Duodenal mucosa (tissue), 2 donors: Measurements from ENCODE around the gene TNPO3.
"Not testable (repeated sequence)": the region's sequence is repeated elsewhere in the genome, so short reads cannot be mapped to it uniquely, and the experiment has no call there.

Source experiments
- H3K27ac ChIP-seq: one replicate; pipeline ENCODE4 v1.7.0; 2013; ENCODE audit warnings: low read depth, low read length
- H3K27me3 ChIP-seq, 2 donors: one replicate each; pipeline ENCODE4 v1.7.0; 2013; ENCODE audit warnings: low read length in 2 of 2, control low read depth in 1 of 2; ENCODE audit not compliant: insufficient read depth in 2 of 2, control insufficient read depth in 1 of 2
- H3K36me3 ChIP-seq, 2 donors: one replicate each; pipeline ENCODE4 v1.7.0; 2013; ENCODE audit warnings: low read length in 2 of 2, control low read depth in 1 of 2; ENCODE audit not compliant: insufficient read depth in 2 of 2, control insufficient read depth in 1 of 2
- H3K4me1 ChIP-seq, 2 donors: one replicate each; pipeline ENCODE4 v1.7.0; 2013; ENCODE audit warnings: low read length in 2 of 2, control low read depth in 1 of 2; ENCODE audit not compliant: insufficient read depth in 2 of 2, control insufficient read depth in 1 of 2
- H3K4me3 ChIP-seq, 2 donors: one replicate each; pipeline ENCODE4 v1.7.0; 2013; ENCODE audit warnings: low read length in 2 of 2, low read depth in 1 of 2
- H3K9ac ChIP-seq, 2 donors: one replicate each; pipeline ENCODE4 v1.7.0; 2013; ENCODE audit warnings: low read length in 2 of 2, low read depth in 1 of 2
- H3K9me3 ChIP-seq, 2 donors: one replicate each; pipeline ENCODE4 v1.7.0; 2013; ENCODE audit warnings: low read length in 2 of 2, control low read depth in 1 of 2; ENCODE audit not compliant: control insufficient read depth in 1 of 2

The TNPO3 gene

GRCh38 chr7:129072479-129073011 is 17.6 kb upstream of the TNPO3 start:
- H3K27ac ChIP-seq = no peak overlapping the region

GRCh38 chr7:129069021-129069420 is 14.1 kb upstream of the TNPO3 start:
- Histone ChIP-seq H3K9ac (no peak overlapping the region), H3K9me3 (no peaks in the 10 kb centered on the region), H3K4me1 (no peaks in the 10 kb centered on the region), H3K27me3 (no peaks in the 10 kb centered on the region), H3K4me3 (no peak overlapping the region), H3K36me3 (no peaks in the 10 kb centered on the region), H3K27ac (no peak overlapping the region)

More at GRCh38 chr7:129072479-129073011, 17.6 kb upstream of the TNPO3 start:
- Histone ChIP-seq H3K4me1 (no peaks in the 10 kb centered on the region), H3K4me3 (no peak overlapping the region), H3K9me3 (no peaks in the 10 kb centered on the region), H3K27me3 (no peaks in the 10 kb centered on the region), H3K36me3 (no peaks in the 10 kb centered on the region), H3K9ac (no peak overlapping the region)

GRCh38 chr7:129067943-129068548 is 13.1 kb upstream of the TNPO3 start:
- Histone ChIP-seq H3K27ac (no peak overlapping the region), H3K27me3 (no peaks in the 10 kb centered on the region), H3K36me3 (no peaks in the 10 kb centered on the region), H3K4me1 (no peaks in the 10 kb centered on the region), H3K4me3 (no peak overlapping the region), H3K9ac (no peak overlapping the region), H3K9me3 (no peaks in the 10 kb centered on the region)

DNA sequence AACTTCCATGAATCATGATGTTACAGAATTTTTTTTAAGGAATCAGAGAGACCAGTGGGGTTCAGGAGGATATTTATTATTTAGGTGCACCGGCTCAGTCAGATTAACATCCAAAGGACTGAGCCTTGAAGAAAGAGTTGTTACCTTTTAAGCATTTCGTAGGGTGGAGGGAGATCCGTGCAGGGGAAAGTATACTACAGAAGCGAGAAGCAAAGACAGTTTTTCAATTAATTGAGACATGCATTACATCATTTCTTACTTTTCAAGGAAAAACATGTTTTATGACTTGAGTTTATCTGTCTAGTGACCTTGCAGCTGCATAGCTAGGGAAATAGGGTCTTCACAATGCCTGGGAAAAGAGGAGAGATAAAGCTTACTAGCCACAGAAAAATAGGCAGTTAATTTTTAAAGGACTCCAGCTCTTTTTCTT is 12.2 kb upstream of the TNPO3 start:
- not testable (repeated sequence) for H3K4me1 ChIP-seq, H3K36me3 ChIP-seq, H3K27ac ChIP-seq, H3K27me3 ChIP-seq, H3K4me3 ChIP-seq, H3K9me3 ChIP-seq, H3K9ac ChIP-seq

DNA sequence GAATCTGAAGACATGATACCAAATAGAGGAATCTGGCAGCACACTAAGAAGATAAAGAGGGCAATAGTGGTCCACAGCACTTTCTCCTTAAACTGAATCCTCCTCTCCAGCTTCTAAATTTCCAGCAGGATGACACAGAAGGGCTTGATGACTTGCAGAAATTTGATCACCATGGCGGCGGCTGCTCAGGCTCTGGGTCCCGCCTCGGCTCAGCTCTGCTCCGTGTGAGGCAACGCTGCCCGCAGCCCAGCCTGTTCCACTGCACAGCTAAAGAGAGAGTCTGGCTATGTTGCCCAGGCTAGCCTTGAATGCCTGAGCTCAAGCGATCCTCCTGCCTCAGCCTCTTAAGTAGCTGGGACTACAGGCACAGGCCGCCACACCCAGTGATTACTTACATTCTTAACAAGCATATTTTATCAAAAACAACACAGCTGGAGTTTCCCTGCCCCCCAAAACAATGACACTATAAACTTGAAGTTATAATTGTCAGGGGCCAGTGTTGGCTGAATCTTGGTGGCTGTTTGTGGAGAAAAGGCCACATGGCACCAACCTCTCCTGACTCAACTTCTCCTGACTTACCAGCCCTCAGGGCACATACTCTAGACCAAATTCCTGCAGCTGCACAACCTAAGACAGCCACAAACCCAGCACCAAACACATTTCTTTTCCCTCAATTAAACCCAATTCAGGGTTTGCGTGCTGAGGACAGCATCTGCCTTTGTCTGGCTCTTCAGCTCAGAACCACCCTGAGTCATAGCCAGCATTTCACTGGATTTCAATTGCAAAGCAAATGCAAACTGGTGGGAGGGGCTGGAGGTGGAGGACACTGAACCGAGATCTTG is 11.6 kb upstream of the TNPO3 start:
- no peak overlapping the region for H3K4me3 ChIP-seq
- H3K9me3 ChIP-seq = no peaks in the 10 kb centered on the region
- H3K9ac ChIP-seq = no peak overlapping the region
- H3K27me3 ChIP-seq = no peaks in the 10 kb centered on the region
- H3K36me3 ChIP-seq = no peaks in the 10 kb centered on the region
- H3K27ac ChIP-seq = no peak overlapping the region
- H3K4me1 ChIP-seq = no peaks in the 10 kb centered on the region

DNA sequence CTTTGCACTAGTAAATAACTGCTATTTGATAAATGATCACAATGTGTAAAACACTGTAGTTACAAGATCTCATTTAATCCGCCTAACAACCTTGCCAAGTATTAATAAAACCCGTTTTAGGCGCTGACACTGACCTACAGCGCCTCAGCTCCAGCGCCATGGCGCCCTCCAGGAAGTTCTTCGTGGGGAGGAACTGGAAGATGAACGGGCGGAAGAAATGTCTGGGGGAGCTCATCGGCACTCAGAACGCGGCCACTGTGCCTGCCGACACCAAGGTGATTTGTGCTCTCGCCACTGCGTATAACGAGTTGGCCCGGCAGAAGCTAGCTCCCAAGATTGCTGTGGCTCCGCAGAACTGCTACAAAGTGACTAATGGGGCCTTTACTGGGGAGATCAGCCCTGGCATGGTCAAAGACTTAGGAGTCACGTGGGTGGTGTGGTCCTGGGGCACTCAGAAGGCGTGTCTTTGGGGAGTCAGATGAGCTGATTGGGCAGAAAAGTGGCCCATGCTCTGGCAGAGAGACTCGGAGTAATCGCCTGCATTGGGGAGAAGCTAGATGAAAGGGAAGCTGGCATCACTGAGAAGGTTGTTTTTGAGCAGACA is 1.1 kb upstream of the TNPO3 start:
- Histone ChIP-seq H3K27me3 (peaks cover 0 to 5% of the 10 kb centered on the region in 2 donors), H3K4me1 (peaks cover 19 to 20% of the 10 kb centered on the region in 2 donors), H3K27ac (no peak overlapping the region), H3K9ac (peak overlapping the region in 1 of 2 donors; percentile 93), H3K4me3 (peak overlapping the region in 1 of 2 donors; percentile 99), H3K36me3 (no peaks in the 10 kb centered on the region), H3K9me3 (no peaks in the 10 kb centered on the region)

DNA sequence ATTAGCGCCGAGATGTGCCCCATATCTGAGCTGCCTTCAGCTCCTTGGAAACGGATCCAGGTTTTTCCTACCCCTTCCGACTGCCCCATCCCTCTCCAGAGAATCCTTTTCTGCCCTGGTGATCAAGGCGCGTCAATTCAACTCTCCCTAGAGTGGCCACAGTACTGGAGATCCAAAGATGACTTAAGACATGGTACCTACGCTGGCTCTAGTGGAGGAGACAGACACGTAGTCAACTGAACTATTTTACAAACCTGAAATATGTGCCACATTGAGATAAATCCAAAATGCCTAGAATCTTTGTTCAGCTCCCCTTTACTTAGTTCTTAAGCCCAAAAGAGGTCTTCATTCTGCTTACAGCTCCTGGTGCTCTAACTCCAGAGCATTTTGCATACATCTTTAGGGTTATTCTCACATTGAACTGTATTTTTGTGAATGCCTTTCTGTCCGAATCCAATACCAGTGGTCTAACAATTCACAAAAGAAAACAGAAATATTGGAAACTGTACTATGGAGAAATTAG is 444 bp upstream of the TNPO3 start:
- no peaks in the 10 kb centered on the region for H3K36me3 ChIP-seq
- peak overlapping the region; percentile 93 to 97 for H3K9ac ChIP-seq
- H3K4me3 ChIP-seq = peak overlapping the region; percentile 93 to 99
- peaks cover 0 to 5% of the 10 kb centered on the region in 2 donors for H3K27me3 ChIP-seq
- H3K27ac ChIP-seq = peak overlapping the region; percentile 97
- H3K4me1 ChIP-seq = peaks cover 19 to 20% of the 10 kb centered on the region in 2 donors
- H3K9me3 ChIP-seq = no peaks in the 10 kb centered on the region

DNA sequence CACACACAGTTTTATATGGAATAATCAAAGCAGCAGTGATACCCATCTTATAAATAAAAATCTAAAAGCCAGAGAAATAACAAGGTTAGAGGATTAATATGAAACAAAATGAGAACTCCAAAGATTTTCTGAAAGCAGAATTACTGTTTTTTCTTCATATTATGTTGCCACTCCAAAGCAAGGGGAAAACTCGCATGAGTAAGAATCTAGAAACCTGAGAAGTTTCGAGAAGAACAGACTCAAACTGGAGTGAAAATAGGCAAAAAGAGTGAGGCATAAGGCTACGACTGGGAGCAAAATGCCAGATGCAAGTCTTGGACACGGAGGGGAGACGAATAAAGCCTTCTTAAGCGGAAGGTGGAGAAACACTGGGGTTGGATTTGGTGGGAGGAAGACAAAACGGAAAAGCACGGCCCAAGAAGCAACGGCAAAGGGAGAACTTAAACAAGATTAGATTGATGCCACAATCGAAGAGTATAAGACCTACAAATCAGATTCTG is 923 bp downstream of the TNPO3 start:
- Histone ChIP-seq H3K9ac (peak overlapping the region; percentile 93 to 97), H3K9me3 (no peaks in the 10 kb centered on the region), H3K27ac (peak overlapping the region; percentile 97), H3K27me3 (no peaks in the 10 kb centered on the region), H3K4me1 (peaks cover 20 to 26% of the 10 kb centered on the region in 2 donors), H3K4me3 (peak overlapping the region; percentile 93 to 99), H3K36me3 (no peaks in the 10 kb centered on the region)

DNA sequence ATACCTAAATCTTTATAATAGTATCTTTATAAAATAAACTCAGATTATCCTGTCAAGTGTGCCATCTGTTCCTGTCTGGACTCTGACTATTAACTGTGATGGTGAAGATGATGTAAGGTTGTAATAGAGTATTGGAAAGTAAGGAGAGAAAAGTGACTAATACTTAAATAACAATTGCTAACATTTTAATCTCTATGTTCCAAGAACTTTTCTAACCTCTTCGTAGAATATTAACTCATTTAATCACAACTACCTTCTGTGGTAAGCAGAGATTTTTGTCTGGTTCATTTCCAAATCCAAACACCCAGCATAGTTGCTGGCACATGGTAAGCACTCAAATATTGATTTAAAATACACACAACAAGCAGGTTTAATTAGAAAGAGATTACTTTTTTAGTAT is 2.5 kb downstream of the TNPO3 start:
- no peak overlapping the region for H3K27ac ChIP-seq
- H3K9ac ChIP-seq = no peak overlapping the region
- no peak overlapping the region for H3K4me3 ChIP-seq
- H3K27me3 ChIP-seq = no peaks in the 10 kb centered on the region
- H3K9me3 ChIP-seq = no peaks in the 10 kb centered on the region
- H3K4me1 ChIP-seq = peaks cover 23 to 26% of the 10 kb centered on the region in 2 donors
- H3K36me3 ChIP-seq = peaks cover 0 to 10% of the 10 kb centered on the region in 2 donors
